Stimulated activated CD8-positive, alpha-beta memory T cell treated with anti-CD3 and anti-CD28 coated beads, Interleukin-2, amount 100 ng/mL, for 48 hours (primary cell): Measurements from ENCODE around the gene CENPS.
A peak's percentile ranks its signal among the peaks of the same experiment; 100 is the strongest.
"Not testable (repeated sequence)": the region's sequence is repeated elsewhere in the genome, so short reads cannot be mapped to it uniquely, and the experiment has no call there.

Source experiments
- DNase-seq, 2 donors: peaks; one replicate each; pipeline ENCODE4 v3.0.0-alpha.2; 2020; ENCODE audit warnings: low read depth in 2 of 2

CENPS gene

GRCh38 chr1:10419351-10419750 lies 10.9 kb upstream of the CENPS start:
- DNase-seq, result no peak

GRCh38 chr1:10421637-10422036 lies 8.6 kb upstream of the CENPS start:
- DNase-seq, result no peak

- DNase-seq, result no peak
Measured at GRCh38 chr1:10424034-10424433, 6.2 kb upstream of the CENPS start.

GRCh38 chr1:10424651-10425050 lies 5.6 kb upstream of the CENPS start:
- no peak for DNase-seq

- not testable (repeated sequence) for DNase-seq
Measured at GRCh38 chr1:10425826-10426534, 4.3 kb upstream of the CENPS start.

GRCh38 chr1:10426535-10426848 lies 3.7 kb upstream of the CENPS start:
- DNase-seq, result not testable (repeated sequence)

- no peak for DNase-seq
Measured at GRCh38 chr1:10428984-10429383, 1.2 kb upstream of the CENPS start.

GRCh38 chr1:10429868-10430215 lies 391 bp upstream of the CENPS start:
- DNase-seq, result peak in 1 of 2 donors; percentile 10

GRCh38 chr1:10431070-10431730 lies 967 bp downstream of the CENPS start:
- no peak for DNase-seq

GRCh38 chr1:10432910-10433700 lies 2.9 kb downstream of the CENPS start:
- DNase-seq, result no peak

GRCh38 chr1:10433790-10434189 lies 3.6 kb downstream of the CENPS start:
- DNase-seq, result no peak

GRCh38 chr1:10434590-10434989 lies 4.4 kb downstream of the CENPS start:
- no peak for DNase-seq

GRCh38 chr1:10437052-10437451 lies 6.8 kb downstream of the CENPS start:
- no peak for DNase-seq

GRCh38 chr1:10438677-10439163 lies 8.5 kb downstream of the CENPS start:
- no peak for DNase-seq

- DNase-seq, result no peak
Measured at GRCh38 chr1:10440305-10440704, 10.1 kb downstream of the CENPS start.

GRCh38 chr1:10440794-10441193 lies 10.6 kb downstream of the CENPS start:
- DNase-seq, result no peak

GRCh38 chr1:10444248-10444647 lies 14.0 kb downstream of the CENPS start:
- no peak for DNase-seq

GRCh38 chr1:10444795-10445397 lies 14.7 kb downstream of the CENPS start:
- no peak for DNase-seq

GRCh38 chr1:10446790-10447422 lies 16.7 kb downstream of the CENPS start:
- no peak for DNase-seq

- DNase-seq, result no peak
Measured at GRCh38 chr1:10449751-10450150, 19.5 kb downstream of the CENPS start, which contains the start of gene CORT. CORT (plus strand) TSS chr1:10450031; CDS start chr1:10450224, 193 bp downstream.

GRCh38 chr1:10450156-10450814 lies 20.1 kb downstream of the CENPS start:
- DNase-seq, result no peak
